CD4-positive, alpha-beta memory T cell (primary cell): ENCODE data around the gene GPR107. TPM values are rescaled to one million over a fixed set of nuclear protein-coding genes. Genes with fewer than 3 reads are reported as not detected.

Experiments used
- CTCF ChIA-PET: fragments of 350-600 bp; sonication (Branson Sonifier 250); formaldehyde crosslinking; loops from one replicate; lab custom pipeline; 2021; ENCODE audit warnings: inconsistent platforms; ENCODE audit not compliant: partially characterized antibody; lab: Charles Lee
- POLR2A ChIA-PET: fragments of 350-600 bp; sonication (Branson Sonifier 250); formaldehyde crosslinking; loops from one replicate; lab custom pipeline; 2021; ENCODE audit not compliant: partially characterized antibody; lab: Charles Lee
- DNase-seq, 5 donors: peaks; one replicate each; pipeline versions ENCODE4 v3.0.0 to v3.0.0-alpha.2; 2020 to 2022; ENCODE audit warnings: mixed read lengths in 1 of 5
- H3K27ac ChIP-seq: one replicate; pipeline ENCODE4 v1.7.0; 2013; ENCODE audit warnings: low read depth, low read length
- H3K27me3 ChIP-seq: 2 replicates; pipeline ENCODE4 v1.7.0; 2013; ENCODE audit warnings: mild to moderate bottlenecking, low read length, moderate library complexity; ENCODE audit not compliant: insufficient read depth
- H3K36me3 ChIP-seq: 2 replicates; pipeline ENCODE4 v1.7.0; 2013; ENCODE audit warnings: mild to moderate bottlenecking, low read length, moderate library complexity; ENCODE audit not compliant: insufficient read depth
- H3K4me1 ChIP-seq: 2 replicates; pipeline ENCODE4 v1.7.0; 2013; ENCODE audit warnings: mild to moderate bottlenecking, low read length, moderate library complexity; ENCODE audit not compliant: insufficient read depth
- H3K4me3 ChIP-seq, 2 donors: one replicate each; pipeline ENCODE4 v1.7.0; 2013; ENCODE audit warnings: low read length in 2 of 2, mild to moderate bottlenecking in 1 of 2
- H3K9me3 ChIP-seq, 2 donors: one replicate each; pipeline ENCODE4 v1.7.0; 2013; ENCODE audit warnings: low read length in 2 of 2, control low read depth in 1 of 2; ENCODE audit not compliant: control insufficient read depth in 1 of 2
- H3K27ac Mint-ChIP-seq, 7 donors: one replicate each; pipeline ENCODE4 v1.8.0; 2020 to 2021; ENCODE audit warnings: mixed read lengths in 7 of 7, mild to moderate bottlenecking in 6 of 7, inconsistent platforms in 3 of 7, moderate library complexity in 3 of 7
- H3K27me3 Mint-ChIP-seq, 2 donors: one replicate each; pipeline ENCODE4 v1.8.0; 2020 to 2021; ENCODE audit warnings: mixed read lengths in 2 of 2
- H3K36me3 Mint-ChIP-seq, 2 donors: one replicate each; pipeline ENCODE4 v1.8.0; 2020 to 2021; ENCODE audit warnings: mixed read lengths in 2 of 2, inconsistent platforms in 1 of 2, mild to moderate bottlenecking in 1 of 2
- H3K4me1 Mint-ChIP-seq, 4 donors: one replicate each; pipeline ENCODE4 v1.8.0; 2020 to 2021; ENCODE audit warnings: mixed read lengths in 4 of 4, mild to moderate bottlenecking in 1 of 4
- H3K4me3 Mint-ChIP-seq, 8 donors: one replicate each; pipeline ENCODE4 v1.8.0; 2020 to 2021; ENCODE audit warnings: mixed read lengths in 8 of 8, mild to moderate bottlenecking in 7 of 8, moderate library complexity in 6 of 8, inconsistent platforms in 3 of 8
- H3K9me3 Mint-ChIP-seq, 8 donors: one replicate each; pipeline ENCODE4 v1.8.0; 2020 to 2021; ENCODE audit warnings: mixed read lengths in 8 of 8, mild to moderate bottlenecking in 5 of 8, inconsistent platforms in 3 of 8, moderate library complexity in 1 of 8
- intact Hi-C: fragments of 100-400 bp; cut with micrococcal nuclease; formaldehyde crosslinking; loops from one replicate; pipeline ENCODE4 v1.15.1; 2023
- polyA plus RNA-seq, 2 donors: library from polyadenylated mRNA; unstranded; fragments of 300-500 nt; fragmentation: Illumina TruSeq; gene quantifications; one replicate each; pipeline ENCODE4 v1.2.3, GENCODE V29; 2021
- total RNA-seq, 2 experiments: library from RNA; stranded (reverse); gene quantifications; one replicate each; pipeline ENCODE4 v1.2.3, GENCODE V29; 2021

GPR107 gene
- total and polyA plus RNA-seq, 4 experiments from 2014 or later, result 2.2 to 24.4 (median 13.6) TPM

DNA sequence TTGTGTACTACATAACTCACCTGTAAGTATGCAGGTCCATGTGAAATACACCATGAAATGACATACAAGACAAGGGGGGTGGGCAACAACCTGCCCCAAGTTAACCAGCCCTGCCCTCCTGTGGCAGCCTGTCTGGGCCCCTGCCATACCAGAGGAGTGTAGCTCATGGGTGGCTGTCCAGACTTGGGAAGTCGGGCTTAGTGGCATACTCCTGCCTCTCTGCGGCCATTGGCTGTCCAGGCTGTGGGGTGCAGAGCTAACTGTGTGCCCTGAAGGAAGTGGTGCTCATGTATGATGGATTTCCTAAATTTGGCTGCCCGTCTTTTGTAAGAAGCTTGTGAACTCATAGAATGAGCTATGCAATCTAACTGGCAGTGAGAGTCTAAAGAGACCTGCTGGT, 47.0 kb downstream of the GPR107 start:
- no peak overlapping the region for H3K4me3 Mint-ChIP-seq
- CTCF ChIA-PET, result interaction anchor here (1.0 to 4.5 kb wide), 8 partner anchors 8 to 362 kb away, joined by 3 to 23 read pairs (median 6); no protein-coding TSS in a partner anchor

DNA sequence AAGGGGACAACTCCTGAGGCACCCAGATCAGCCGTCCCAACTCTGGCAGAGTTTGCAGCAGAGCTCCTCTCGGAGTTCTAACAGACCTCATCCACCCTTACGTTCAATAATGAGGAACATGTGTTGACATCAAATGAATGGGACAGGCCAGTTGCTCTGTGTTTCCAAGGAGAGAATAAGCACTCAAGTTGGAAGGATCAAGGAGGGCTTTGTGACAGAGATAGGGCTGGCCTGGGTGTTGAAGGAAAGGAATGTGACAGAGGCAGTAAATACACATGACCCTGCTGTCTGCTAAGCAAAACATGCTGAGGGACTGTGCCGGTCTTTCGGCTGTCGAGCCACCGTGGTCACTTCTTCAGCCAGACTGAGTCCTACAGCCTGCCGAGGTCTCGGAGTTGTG, 48.2 kb downstream of the GPR107 start:
- CTCF ChIA-PET, result interaction anchor here (1.5 to 4.5 kb wide), 2 partner anchors 138 to 217 kb away, joined by 5 to 23 read pairs; no protein-coding TSS in a partner anchor
- H3K9me3 Mint-ChIP-seq, result no peaks in the 10 kb centered on the region
- Histone ChIP-seq H3K36me3 (peaks cover 53% of the 10 kb centered on the region), H3K9me3 (no peaks in the 10 kb centered on the region), H3K4me3 (no peak overlapping the region), H3K27me3 (no peaks in the 10 kb centered on the region), H3K27ac (no peak overlapping the region), H3K4me1 (peaks cover 2% of the 10 kb centered on the region)
- H3K27ac Mint-ChIP-seq, result no peak overlapping the region
- POLR2A ChIA-PET, result no interaction called here
- intact Hi-C loops, result no loop called here
- H3K4me1 Mint-ChIP-seq, result peaks cover 4 to 12% (median 7%) of the 10 kb centered on the region in 4 donors
- no peak overlapping the region for H3K4me3 Mint-ChIP-seq
- H3K36me3 Mint-ChIP-seq, result peaks cover 53 to 61% of the 10 kb centered on the region in 2 donors
- DNase-seq, result no peak
- H3K27me3 Mint-ChIP-seq, result no peaks in the 10 kb centered on the region

More for the DNA sequence above, 47.0 kb downstream of the GPR107 start:
- no peaks in the 10 kb centered on the region for H3K27me3 ChIP-seq
- Mint-ChIP-seq H3K36me3 (peaks cover 51 to 58% of the 10 kb centered on the region in 2 donors), H3K9me3 (no peaks in the 10 kb centered on the region), H3K4me1 (peaks cover 5 to 14% (median 6%) of the 10 kb centered on the region in 4 donors), H3K27me3 (no peaks in the 10 kb centered on the region), H3K27ac (no peak overlapping the region)
- no peak for DNase-seq
- POLR2A ChIA-PET, result interaction anchor here (1.5 to 1.8 kb wide), 2 partner anchors 215 to 232 kb away, joined by 4 to 6 read pairs; no protein-coding TSS in a partner anchor
- intact Hi-C loops, result no loop called here
- no peaks in the 10 kb centered on the region for H3K4me1 ChIP-seq
- no peak overlapping the region for H3K4me3 ChIP-seq
- no peak overlapping the region for H3K27ac ChIP-seq
- H3K9me3 ChIP-seq, result no peaks in the 10 kb centered on the region
- H3K36me3 ChIP-seq, result peaks cover 49% of the 10 kb centered on the region

DNA sequence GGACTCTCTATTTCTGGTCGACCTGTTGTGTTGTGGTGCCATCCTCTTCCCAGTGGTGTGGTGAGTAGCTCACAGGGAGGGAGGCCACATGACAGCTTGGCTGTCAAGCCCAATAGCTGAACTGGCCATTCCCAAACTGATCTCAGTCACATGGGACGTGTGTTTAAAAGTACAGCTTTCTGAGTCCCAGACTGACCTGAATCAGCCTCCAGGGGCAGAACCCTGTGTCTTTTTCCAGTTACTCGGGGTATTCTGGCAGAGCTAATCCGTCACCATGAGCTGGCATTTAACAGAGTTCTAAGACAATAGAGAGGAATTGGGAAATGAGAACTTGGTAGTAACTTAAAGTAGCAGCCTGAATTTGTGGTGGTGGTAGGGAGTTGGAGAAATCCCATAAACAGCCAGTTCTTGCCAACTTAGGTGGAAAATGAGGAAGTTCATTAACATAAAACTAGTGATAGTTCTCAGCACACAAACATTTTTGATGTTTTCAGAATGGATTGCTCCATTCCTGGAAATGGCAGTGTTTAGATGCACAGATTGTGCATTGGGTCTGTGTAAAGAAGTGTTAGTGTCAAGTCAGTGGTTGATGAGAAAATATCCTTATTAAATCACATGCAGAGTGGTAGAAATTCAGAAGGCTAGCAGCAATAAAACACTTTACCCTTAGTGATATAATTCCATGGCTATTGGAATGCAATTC, 50.9 kb downstream of the GPR107 start:
- Histone ChIP-seq H3K36me3 (peaks cover 40% of the 10 kb centered on the region), H3K27ac (no peak overlapping the region), H3K4me3 (no peak overlapping the region), H3K27me3 (no peaks in the 10 kb centered on the region), H3K9me3 (no peaks in the 10 kb centered on the region), H3K4me1 (peaks cover 9% of the 10 kb centered on the region)
- no peak overlapping the region for H3K4me3 Mint-ChIP-seq
- ChIA-PET CTCF (interaction anchor here (0.5 to 6.1 kb wide), 4 partner anchors 20 to 131 kb away, joined by 3 to 74 read pairs (median 3); no protein-coding TSS in a partner anchor), POLR2A (no interaction called here)
- intact Hi-C loops, result no loop called here
- H3K27me3 Mint-ChIP-seq, result no peaks in the 10 kb centered on the region
- H3K27ac Mint-ChIP-seq, result peak overlapping the region in 1 of 7 donors; percentile 42
- no peak for DNase-seq
- peaks cover 8 to 17% (median 12%) of the 10 kb centered on the region in 4 donors for H3K4me1 Mint-ChIP-seq
- no peaks in the 10 kb centered on the region for H3K9me3 Mint-ChIP-seq
- peaks cover 55 to 70% of the 10 kb centered on the region in 2 donors for H3K36me3 Mint-ChIP-seq

DNA sequence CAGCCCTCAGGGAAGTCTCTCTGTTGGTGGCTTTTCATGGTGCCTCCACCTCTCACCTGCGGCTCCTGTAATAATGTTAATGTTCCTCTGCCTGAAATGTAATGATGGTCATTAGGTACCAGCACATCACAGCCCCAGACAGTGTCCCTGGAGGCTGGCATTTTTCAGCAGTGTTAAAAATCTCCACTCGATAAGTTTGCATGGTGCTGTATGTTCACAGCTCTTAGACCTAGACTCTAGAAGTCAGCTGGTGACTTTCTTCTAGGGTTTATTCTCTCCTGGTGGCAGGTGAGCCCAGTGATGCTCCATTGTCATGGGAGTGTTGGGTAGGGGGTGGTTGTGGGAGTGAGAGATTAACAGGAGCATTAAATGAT, 53.1 kb downstream of the GPR107 start:
- H3K27me3 Mint-ChIP-seq, result no peaks in the 10 kb centered on the region
- Histone ChIP-seq H3K27ac (no peak overlapping the region), H3K36me3 (peaks cover 40% of the 10 kb centered on the region), H3K27me3 (no peaks in the 10 kb centered on the region), H3K4me3 (no peak overlapping the region), H3K9me3 (no peaks in the 10 kb centered on the region), H3K4me1 (peaks cover 9% of the 10 kb centered on the region)
- no peaks in the 10 kb centered on the region for H3K9me3 Mint-ChIP-seq
- peaks cover 53 to 71% of the 10 kb centered on the region in 2 donors for H3K36me3 Mint-ChIP-seq
- no peak overlapping the region for H3K4me3 Mint-ChIP-seq
- CTCF ChIA-PET, result interaction anchor here (0.8 to 6.6 kb wide), 26 partner anchors 8 to 577 kb away, joined by 3 to 74 read pairs (median 5); no protein-coding TSS in a partner anchor
- POLR2A ChIA-PET, result interaction anchor here (1.2 to 2.0 kb wide), 3 partner anchors 24 to 131 kb away, joined by 3 to 8 read pairs (median 5); no protein-coding TSS in a partner anchor
- H3K27ac Mint-ChIP-seq, result peak overlapping the region in 5 of 7 donors; percentile 65 to 84 (median 80)
- peaks cover 10 to 15% (median 14%) of the 10 kb centered on the region in 4 donors for H3K4me1 Mint-ChIP-seq
- DNase-seq, result no peak
- intact Hi-C loops, result loop anchor here (1.0 kb wide), 2 partner anchors 21 to 129 kb away; no protein-coding TSS in a partner anchor

DNA sequence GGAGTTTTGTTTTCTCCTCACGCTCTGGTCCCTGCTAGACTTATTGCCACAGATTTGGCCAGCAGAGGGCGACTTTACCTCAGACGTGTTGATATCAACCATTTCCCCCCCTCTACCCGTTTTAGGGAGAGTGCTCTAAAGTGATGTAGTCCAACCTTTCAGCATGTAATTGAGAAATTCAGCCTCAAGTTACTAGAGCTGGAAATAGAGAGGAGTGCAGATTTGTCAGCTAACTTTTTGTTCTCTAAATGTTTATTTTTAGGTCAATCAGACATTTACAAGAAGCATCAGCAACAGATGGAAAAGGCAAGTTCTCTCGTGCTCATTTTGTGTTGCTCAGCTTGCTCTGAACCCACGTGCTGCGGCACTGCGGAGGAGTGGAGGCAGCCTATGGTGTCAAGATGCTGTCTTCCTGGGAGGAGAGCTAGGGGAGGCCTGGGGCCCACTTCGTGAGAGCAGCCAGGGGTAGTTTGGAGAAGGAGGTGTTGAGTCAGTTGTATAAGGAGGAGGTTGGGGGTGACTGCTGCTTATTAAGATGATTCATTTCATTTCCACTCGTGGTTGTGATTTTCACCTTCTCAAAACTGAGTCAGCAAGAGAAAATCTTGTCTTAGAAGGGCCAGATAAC, 53.6 kb downstream of the GPR107 start:
- H3K36me3 Mint-ChIP-seq, result peaks cover 54 to 72% of the 10 kb centered on the region in 2 donors
- POLR2A ChIA-PET, result interaction anchor here (1.2 to 2.0 kb wide), 3 partner anchors 24 to 131 kb away, joined by 3 to 8 read pairs (median 5); no protein-coding TSS in a partner anchor
- H3K9me3 Mint-ChIP-seq, result no peaks in the 10 kb centered on the region
- Histone ChIP-seq H3K4me3 (no peak overlapping the region), H3K27ac (no peak overlapping the region), H3K36me3 (peaks cover 41% of the 10 kb centered on the region), H3K4me1 (peaks cover 9% of the 10 kb centered on the region), H3K9me3 (no peaks in the 10 kb centered on the region), H3K27me3 (no peaks in the 10 kb centered on the region)
- intact Hi-C loops, result loop anchor here (1.0 kb wide), 2 partner anchors 21 to 129 kb away; no protein-coding TSS in a partner anchor
- H3K27me3 Mint-ChIP-seq, result no peaks in the 10 kb centered on the region
- peak overlapping the region; percentile 39 to 85 (median 80) for H3K27ac Mint-ChIP-seq
- peak overlapping the region in 2 of 8 donors; percentile 18 to 30 for H3K4me3 Mint-ChIP-seq
- H3K4me1 Mint-ChIP-seq, result peaks cover 10 to 15% (median 14%) of the 10 kb centered on the region in 4 donors
- peak; percentile 73 to 82 (median 77) for DNase-seq
- CTCF ChIA-PET, result interaction anchor here (0.7 to 6.6 kb wide), 28 partner anchors 8 to 577 kb away, joined by 3 to 74 read pairs (median 5); no protein-coding TSS in a partner anchor

DNA sequence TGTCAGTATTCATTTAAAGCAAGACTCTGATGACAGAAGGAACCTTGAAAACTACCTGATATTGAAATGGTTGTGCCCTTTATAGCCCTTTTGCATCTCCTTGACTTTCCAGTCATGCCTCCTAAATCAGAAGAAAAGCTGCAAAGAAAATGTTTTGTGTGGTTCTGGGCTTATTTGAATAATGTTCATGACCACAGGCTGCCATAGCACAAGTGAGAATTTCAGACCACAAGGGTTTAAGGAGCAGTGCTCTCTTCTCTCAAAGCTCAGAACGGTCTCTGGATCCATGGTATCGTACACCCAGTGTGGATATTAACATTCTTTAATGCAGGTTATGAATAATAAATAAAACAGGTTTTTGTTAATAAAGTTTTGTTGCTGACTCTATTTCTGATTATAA, 54.2 kb downstream of the GPR107 start:
- no peak for DNase-seq
- Histone ChIP-seq H3K27me3 (no peaks in the 10 kb centered on the region), H3K4me3 (no peak overlapping the region), H3K36me3 (peaks cover 41% of the 10 kb centered on the region), H3K4me1 (peaks cover 9% of the 10 kb centered on the region), H3K27ac (no peak overlapping the region), H3K9me3 (no peaks in the 10 kb centered on the region)
- H3K4me1 Mint-ChIP-seq, result peaks cover 10 to 15% (median 14%) of the 10 kb centered on the region in 4 donors
- CTCF ChIA-PET, result interaction anchor here (0.7 to 6.6 kb wide), 23 partner anchors 8 to 576 kb away, joined by 3 to 74 read pairs (median 5); no protein-coding TSS in a partner anchor
- intact Hi-C loops, result loop anchor here (1.0 kb wide), 2 partner anchors 20 to 128 kb away; no protein-coding TSS in a partner anchor
- no peaks in the 10 kb centered on the region for H3K9me3 Mint-ChIP-seq
- no peak overlapping the region for H3K4me3 Mint-ChIP-seq
- H3K27ac Mint-ChIP-seq, result peak overlapping the region in 3 of 7 donors; percentile 4 to 80 (median 39)
- H3K27me3 Mint-ChIP-seq, result no peaks in the 10 kb centered on the region
- POLR2A ChIA-PET, result interaction anchor here (1.2 to 2.0 kb wide), 3 partner anchors 23 to 130 kb away, joined by 3 to 8 read pairs (median 5); no protein-coding TSS in a partner anchor
- H3K36me3 Mint-ChIP-seq, result peaks cover 52 to 70% of the 10 kb centered on the region in 2 donors
